Activated naive CD8-positive, alpha-beta T cell (primary cell): ENCODE measurements around the gene SPRR5.

Source experiments
- H3K27ac Mint-ChIP-seq: one replicate; pipeline ENCODE4 v1.8.0; 2021; ENCODE audit warnings: mixed read lengths
- H3K27me3 Mint-ChIP-seq: one replicate; pipeline ENCODE4 v1.8.0; 2021; ENCODE audit warnings: mixed read lengths
- H3K36me3 Mint-ChIP-seq: one replicate; pipeline ENCODE4 v1.8.0; 2021; ENCODE audit warnings: mixed read lengths
- H3K4me1 Mint-ChIP-seq: one replicate; pipeline ENCODE4 v1.8.0; 2021; ENCODE audit warnings: low read depth, mixed read lengths
- H3K4me3 Mint-ChIP-seq: one replicate; pipeline ENCODE4 v1.8.0; 2021; ENCODE audit warnings: mild to moderate bottlenecking, mixed read lengths
- H3K9me3 Mint-ChIP-seq: one replicate; pipeline ENCODE4 v1.8.0; 2021; ENCODE audit warnings: low read depth, mixed read lengths

Gene SPRR5

GRCh38 chr1:152928671-152929070 is 18.3 kb upstream of the SPRR5 start:
- no peaks in the 10 kb centered on the region for H3K4me1 Mint-ChIP-seq
- no peaks in the 10 kb centered on the region for H3K36me3 Mint-ChIP-seq
- peaks cover 2% of the 10 kb centered on the region for H3K27me3 Mint-ChIP-seq
- H3K27ac Mint-ChIP-seq = no peak overlapping the region
- H3K9me3 Mint-ChIP-seq = no peaks in the 10 kb centered on the region
- no peak overlapping the region for H3K4me3 Mint-ChIP-seq

- H3K27ac Mint-ChIP-seq = no peak overlapping the region
- H3K9me3 Mint-ChIP-seq = no peaks in the 10 kb centered on the region
- no peaks in the 10 kb centered on the region for H3K4me1 Mint-ChIP-seq
- no peaks in the 10 kb centered on the region for H3K36me3 Mint-ChIP-seq
- H3K27me3 Mint-ChIP-seq = peaks cover 2% of the 10 kb centered on the region
- H3K4me3 Mint-ChIP-seq = no peak overlapping the region
Observed at GRCh38 chr1:152932170-152932811, 14.7 kb upstream of the SPRR5 start.

- Mint-ChIP-seq H3K9me3 (no peaks in the 10 kb centered on the region), H3K4me3 (no peak overlapping the region), H3K4me1 (no peaks in the 10 kb centered on the region), H3K27ac (no peak overlapping the region), H3K27me3 (peaks cover 2% of the 10 kb centered on the region), H3K36me3 (no peaks in the 10 kb centered on the region)
Observed at GRCh38 chr1:152933196-152933595, 13.8 kb upstream of the SPRR5 start.

GRCh38 chr1:152940614-152941013 is 6.4 kb upstream of the SPRR5 start:
- H3K27ac Mint-ChIP-seq = no peak overlapping the region
- H3K9me3 Mint-ChIP-seq = no peaks in the 10 kb centered on the region
- peaks cover 4% of the 10 kb centered on the region for H3K27me3 Mint-ChIP-seq
- peaks cover 2% of the 10 kb centered on the region for H3K36me3 Mint-ChIP-seq
- no peak overlapping the region for H3K4me3 Mint-ChIP-seq
- H3K4me1 Mint-ChIP-seq = no peaks in the 10 kb centered on the region

DNA sequence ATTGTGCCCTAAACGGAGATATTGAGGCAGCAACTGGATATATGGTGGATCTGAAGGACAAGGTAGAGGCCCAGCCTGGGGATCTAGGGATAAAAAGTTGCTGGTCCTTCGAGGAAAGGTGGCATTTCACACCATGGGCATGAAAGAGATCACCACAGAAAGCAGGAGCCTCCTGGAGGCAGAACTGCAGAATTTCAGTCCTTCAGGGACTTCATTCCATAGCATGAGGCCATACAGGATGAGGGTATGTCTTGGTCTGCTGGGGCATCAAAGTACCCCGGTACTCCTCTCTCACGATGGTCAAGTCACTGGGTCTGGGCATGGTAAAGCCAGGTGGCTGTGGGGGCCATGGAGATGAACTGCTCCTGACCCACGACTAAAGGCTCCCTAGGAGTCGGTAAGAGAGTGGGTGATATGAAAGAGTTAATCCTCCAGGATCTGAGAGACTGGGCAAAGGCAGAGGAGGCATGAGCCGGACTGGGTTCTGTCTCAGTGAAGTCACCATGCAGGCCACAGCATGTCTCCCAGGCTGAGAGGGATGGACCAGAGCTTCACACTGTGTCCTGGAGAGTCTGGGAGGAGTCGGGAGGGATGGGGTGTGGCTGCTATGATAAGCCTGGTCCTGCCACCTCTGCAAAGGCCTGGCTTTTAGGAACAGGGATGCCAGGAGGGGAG is 5.8 kb upstream of the SPRR5 start:
- Mint-ChIP-seq H3K27ac (no peak overlapping the region), H3K4me3 (no peak overlapping the region), H3K27me3 (peaks cover 4% of the 10 kb centered on the region), H3K4me1 (no peaks in the 10 kb centered on the region), H3K36me3 (peaks cover 2% of the 10 kb centered on the region), H3K9me3 (no peaks in the 10 kb centered on the region)

- Mint-ChIP-seq H3K36me3 (peaks cover 2% of the 10 kb centered on the region), H3K27ac (no peak overlapping the region), H3K4me3 (no peak overlapping the region), H3K9me3 (no peaks in the 10 kb centered on the region), H3K4me1 (no peaks in the 10 kb centered on the region), H3K27me3 (peaks cover 3% of the 10 kb centered on the region)
Observed at GRCh38 chr1:152942161-152942560, 4.8 kb upstream of the SPRR5 start.

GRCh38 chr1:152946248-152946647 is 758 bp upstream of the SPRR5 start:
- Mint-ChIP-seq H3K27me3 (peaks cover 5% of the 10 kb centered on the region), H3K36me3 (no peaks in the 10 kb centered on the region), H3K4me1 (no peaks in the 10 kb centered on the region), H3K9me3 (no peaks in the 10 kb centered on the region), H3K27ac (no peak overlapping the region), H3K4me3 (no peak overlapping the region)

GRCh38 chr1:152951711-152952110 is 4.7 kb downstream of the SPRR5 start:
- no peaks in the 10 kb centered on the region for H3K4me1 Mint-ChIP-seq
- no peaks in the 10 kb centered on the region for H3K36me3 Mint-ChIP-seq
- no peaks in the 10 kb centered on the region for H3K9me3 Mint-ChIP-seq
- H3K27me3 Mint-ChIP-seq = peaks cover 6% of the 10 kb centered on the region
- no peak overlapping the region for H3K4me3 Mint-ChIP-seq
- H3K27ac Mint-ChIP-seq = no peak overlapping the region

DNA sequence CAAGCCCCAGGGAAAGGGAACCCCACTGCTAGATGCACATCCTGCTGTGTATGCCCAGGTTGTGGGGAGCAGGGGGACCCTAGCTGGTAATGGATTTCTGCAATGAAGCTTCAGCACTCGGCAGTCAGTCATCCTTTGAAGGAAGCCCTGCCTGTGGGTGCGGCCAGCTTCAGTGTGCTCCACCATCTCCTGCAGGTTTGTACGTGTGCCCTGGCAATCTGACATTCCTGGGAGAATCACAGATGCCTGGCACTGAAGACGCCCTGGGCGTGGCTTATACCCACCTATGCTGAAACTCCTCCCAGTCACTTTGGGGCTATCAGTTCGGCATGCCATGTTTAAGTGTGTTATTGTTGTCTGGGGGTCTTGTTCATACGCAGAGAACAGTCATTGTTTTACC is 6.8 kb downstream of the SPRR5 start:
- no peak overlapping the region for H3K27ac Mint-ChIP-seq
- H3K4me1 Mint-ChIP-seq = no peaks in the 10 kb centered on the region
- no peaks in the 10 kb centered on the region for H3K9me3 Mint-ChIP-seq
- no peaks in the 10 kb centered on the region for H3K36me3 Mint-ChIP-seq
- no peak overlapping the region for H3K4me3 Mint-ChIP-seq
- peaks cover 4% of the 10 kb centered on the region for H3K27me3 Mint-ChIP-seq

DNA sequence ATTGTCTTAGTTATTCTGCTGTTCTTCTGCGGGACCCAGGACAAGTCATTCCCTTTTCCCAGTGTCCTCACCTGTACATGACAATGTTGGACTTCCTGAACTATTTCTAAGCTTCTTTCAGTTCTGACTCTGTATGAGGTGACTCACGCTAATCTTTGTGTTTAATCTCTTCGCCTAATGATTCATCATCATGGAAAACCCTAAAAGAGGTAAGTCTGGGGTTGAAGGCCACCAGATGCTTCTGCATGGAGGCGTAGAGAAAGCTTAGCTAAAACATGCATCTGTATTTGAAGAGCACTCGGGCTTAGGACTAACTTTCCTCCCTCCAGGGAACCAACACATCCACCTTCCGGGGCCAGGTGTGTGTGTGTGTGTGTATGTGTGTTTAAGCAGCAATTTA is 7.4 kb downstream of the SPRR5 start:
- H3K4me1 Mint-ChIP-seq = no peaks in the 10 kb centered on the region
- H3K9me3 Mint-ChIP-seq = no peaks in the 10 kb centered on the region
- no peaks in the 10 kb centered on the region for H3K36me3 Mint-ChIP-seq
- no peak overlapping the region for H3K4me3 Mint-ChIP-seq
- H3K27me3 Mint-ChIP-seq = peaks cover 4% of the 10 kb centered on the region
- no peak overlapping the region for H3K27ac Mint-ChIP-seq

DNA sequence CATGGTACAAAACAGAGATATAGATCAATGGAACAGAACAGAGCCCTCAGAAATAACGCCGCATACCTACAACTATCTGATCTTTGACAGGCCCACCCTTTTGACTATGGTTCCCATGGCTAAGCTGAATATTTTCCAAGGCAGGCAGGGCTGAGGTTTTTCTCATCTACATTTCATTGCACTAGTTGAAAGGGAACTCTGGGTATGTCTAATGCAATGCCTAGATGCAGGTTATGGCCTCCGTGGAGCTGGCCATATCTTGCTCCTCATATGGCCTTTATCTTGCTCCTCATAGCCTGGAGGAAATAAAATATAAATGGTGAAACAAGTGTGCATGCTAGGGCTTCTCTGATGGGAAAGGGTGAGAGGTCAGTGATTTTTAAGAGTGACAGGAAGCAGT is 10.6 kb downstream of the SPRR5 start:
- Mint-ChIP-seq H3K9me3 (no peaks in the 10 kb centered on the region), H3K4me1 (no peaks in the 10 kb centered on the region), H3K4me3 (no peak overlapping the region), H3K27me3 (peaks cover 4% of the 10 kb centered on the region), H3K36me3 (no peaks in the 10 kb centered on the region), H3K27ac (no peak overlapping the region)

- no peaks in the 10 kb centered on the region for H3K4me1 Mint-ChIP-seq
- no peak overlapping the region for H3K27ac Mint-ChIP-seq
- no peaks in the 10 kb centered on the region for H3K36me3 Mint-ChIP-seq
- peaks cover 4% of the 10 kb centered on the region for H3K27me3 Mint-ChIP-seq
- H3K4me3 Mint-ChIP-seq = no peak overlapping the region
- no peaks in the 10 kb centered on the region for H3K9me3 Mint-ChIP-seq
Observed at GRCh38 chr1:152959273-152959672, 12.3 kb downstream of the SPRR5 start.

- Mint-ChIP-seq H3K27me3 (peaks cover 4% of the 10 kb centered on the region), H3K4me3 (no peak overlapping the region), H3K36me3 (no peaks in the 10 kb centered on the region), H3K27ac (no peak overlapping the region), H3K9me3 (no peaks in the 10 kb centered on the region), H3K4me1 (no peaks in the 10 kb centered on the region)
Observed at GRCh38 chr1:152959801-152960451, 12.9 kb downstream of the SPRR5 start.

GRCh38 chr1:152960452-152961044 is 13.5 kb downstream of the SPRR5 start:
- no peaks in the 10 kb centered on the region for H3K9me3 Mint-ChIP-seq
- H3K27me3 Mint-ChIP-seq = peaks cover 4% of the 10 kb centered on the region
- H3K4me3 Mint-ChIP-seq = no peak overlapping the region
- no peaks in the 10 kb centered on the region for H3K36me3 Mint-ChIP-seq
- no peaks in the 10 kb centered on the region for H3K4me1 Mint-ChIP-seq
- no peak overlapping the region for H3K27ac Mint-ChIP-seq

GRCh38 chr1:152961226-152961891 is 14.4 kb downstream of the SPRR5 start:
- Mint-ChIP-seq H3K27me3 (peaks cover 4% of the 10 kb centered on the region), H3K9me3 (no peaks in the 10 kb centered on the region), H3K36me3 (no peaks in the 10 kb centered on the region), H3K27ac (no peak overlapping the region), H3K4me1 (no peaks in the 10 kb centered on the region), H3K4me3 (no peak overlapping the region)
